Activated T-cell treated with anti-CD3 and anti-CD28 coated beads, Interleukin-2, amount 50 U/mL, for 48 hours (primary cell): ENCODE measurements around the gene CACNG4.
"Not testable (repeated sequence)": the region's sequence is repeated elsewhere in the genome, so short reads cannot be mapped to it uniquely, and the experiment has no call there.

ENCODE experiments used
- DNase-seq, 2 experiments: peaks; one replicate each; pipeline ENCODE4 v3.0.0-alpha.2; 2020

Gene CACNG4

GRCh38 chr17:67021743-67022450, 57.4 kb downstream of the CACNG4 start:
- DNase-seq, result no peak

GRCh38 chr17:67022451-67022810, 57.9 kb downstream of the CACNG4 start:
- no peak for DNase-seq

GRCh38 chr17:67024736-67025135, 60.2 kb downstream of the CACNG4 start:
- no peak for DNase-seq

GRCh38 chr17:67025216-67025792, 60.8 kb downstream of the CACNG4 start:
- DNase-seq, result no peak

- DNase-seq, result no peak
These were observed 61.8 kb downstream of the CACNG4 start for GRCh38 chr17:67026341-67026740.

GRCh38 chr17:67027031-67027628, 62.6 kb downstream of the CACNG4 start:
- DNase-seq, result no peak

GRCh38 chr17:67030641-67031040, 66.1 kb downstream of the CACNG4 start:
- DNase-seq, result no peak

- DNase-seq, result no peak
These were observed 67.9 kb downstream of the CACNG4 start for GRCh38 chr17:67032382-67032781.

- DNase-seq, result no peak
These were observed 68.5 kb downstream of the CACNG4 start for GRCh38 chr17:67032985-67033384.

GRCh38 chr17:67033613-67034012, 69.1 kb downstream of the CACNG4 start:
- no peak for DNase-seq

- DNase-seq, result peak; percentile 20 to 22
These were observed 70.9 kb downstream of the CACNG4 start for GRCh38 chr17:67035131-67036083.

GRCh38 chr17:67038861-67039365, 74.4 kb downstream of the CACNG4 start:
- no peak for DNase-seq

GRCh38 chr17:67040652-67041051, 76.1 kb downstream of the CACNG4 start:
- DNase-seq, result no peak

- not testable (repeated sequence) for DNase-seq
These were observed 76.6 kb downstream of the CACNG4 start for GRCh38 chr17:67041119-67041518.

- no peak for DNase-seq
These were observed 77.0 kb downstream of the CACNG4 start for GRCh38 chr17:67041531-67041930.

- no peak for DNase-seq
These were observed 77.7 kb downstream of the CACNG4 start for GRCh38 chr17:67041941-67042899.

- no peak for DNase-seq
These were observed 78.8 kb downstream of the CACNG4 start for GRCh38 chr17:67043283-67043682.

- DNase-seq, result no peak
These were observed 79.7 kb downstream of the CACNG4 start, which contains the start of gene CACNG1 for GRCh38 chr17:67044016-67044772. Gene CACNG1 (plus strand): TSS chr17:67044554. CDS start chr17:67044661, 107 bp downstream.

GRCh38 chr17:67044940-67045339, 80.4 kb downstream of the CACNG4 start:
- DNase-seq, result no peak

GRCh38 chr17:67046398-67046797, 81.9 kb downstream of the CACNG4 start:
- DNase-seq, result no peak

GRCh38 chr17:67047382-67047781, 82.9 kb downstream of the CACNG4 start:
- DNase-seq, result no peak
